ENCODE measurements around the gene SHOX. TPM values are rescaled to one million over a fixed set of nuclear protein-coding genes. Genes with fewer than 3 reads are reported as not detected.

Gene SHOX
- polyA plus RNA-seq, 3 donors, result not detected

DNA sequence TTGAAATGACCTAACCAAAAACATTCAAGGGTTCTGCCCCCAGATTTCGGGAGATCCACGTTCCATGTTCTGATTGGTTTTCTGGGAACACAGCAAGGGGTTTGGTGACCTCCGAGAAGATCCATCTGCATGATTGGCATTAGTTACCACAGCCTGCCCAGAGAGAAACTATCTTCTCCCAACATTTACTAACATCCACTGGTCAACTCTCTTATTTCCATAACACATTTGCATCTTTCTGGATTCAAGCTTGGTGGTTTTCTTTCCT, 15.6 kb downstream of the SHOX start:
- H3K9me3 ChIP-seq (replicated peaks in 1 of 2; ENCODE audit: control insufficient read depth in 1 of 2, insufficient read depth in 1 of 2, low read length in 2 of 2), result no peaks in the 10 kb centered on the region
- no peak overlapping the region for H3K9ac ChIP-seq (ENCODE audit: insufficient read depth, low read length, poor library complexity, severe bottlenecking)
- no peak overlapping the region for H2AFZ ChIP-seq (ENCODE audit: insufficient read depth, low read depth, low read length, poor library complexity, severe bottlenecking)
- intact Hi-C loops (cut with micrococcal nuclease), result no loop called here
- no peak overlapping the region for H3K4me2 ChIP-seq (replicated peaks; ENCODE audit: extremely low read depth, low read length, poor library complexity, severe bottlenecking)
- H3K4me3 ChIP-seq (replicated peaks in 1 of 3; ENCODE audit: low read depth in 2 of 3, low read length in 3 of 3), result no peak overlapping the region
- peaks cover 28 to 61% (median 45%) of the 10 kb centered on the region in 3 donors for H3K27me3 Mint-ChIP-seq (ENCODE audit: low read depth in 3 of 3)
- H3K27ac ChIP-seq (ENCODE audit: low read depth in 1 of 2, low read length in 2 of 2), result no peak overlapping the region
- H3K4me3 Mint-ChIP-seq, result no peak overlapping the region
- H3K4me1 ChIP-seq (ENCODE audit: control insufficient read depth in 1 of 2, insufficient read depth in 2 of 2, low read length in 2 of 2), result no peaks in the 10 kb centered on the region
- H3K27me3 ChIP-seq (ENCODE audit: control insufficient read depth in 2 of 2, insufficient read depth in 2 of 2, low read length in 2 of 2), result peaks cover 3 to 22% of the 10 kb centered on the region in 2 donors
- no peaks in the 10 kb centered on the region for H3K79me2 ChIP-seq (ENCODE audit: insufficient read depth, low read length)
- H3K36me3 ChIP-seq (replicated peaks in 1 of 2; ENCODE audit: control insufficient read depth in 1 of 2, insufficient read depth in 2 of 2, low read length in 2 of 2), result no peaks in the 10 kb centered on the region
- H3K4me1 Mint-ChIP-seq, result no peaks in the 10 kb centered on the region
- H3K27ac Mint-ChIP-seq, result no peak overlapping the region
- DNase-seq, result no peak
- peaks cover 0 to 12% (median 0%) of the 10 kb centered on the region in 7 donors for H3K9me3 Mint-ChIP-seq
- TF ChIP-seq, protein P1, sequence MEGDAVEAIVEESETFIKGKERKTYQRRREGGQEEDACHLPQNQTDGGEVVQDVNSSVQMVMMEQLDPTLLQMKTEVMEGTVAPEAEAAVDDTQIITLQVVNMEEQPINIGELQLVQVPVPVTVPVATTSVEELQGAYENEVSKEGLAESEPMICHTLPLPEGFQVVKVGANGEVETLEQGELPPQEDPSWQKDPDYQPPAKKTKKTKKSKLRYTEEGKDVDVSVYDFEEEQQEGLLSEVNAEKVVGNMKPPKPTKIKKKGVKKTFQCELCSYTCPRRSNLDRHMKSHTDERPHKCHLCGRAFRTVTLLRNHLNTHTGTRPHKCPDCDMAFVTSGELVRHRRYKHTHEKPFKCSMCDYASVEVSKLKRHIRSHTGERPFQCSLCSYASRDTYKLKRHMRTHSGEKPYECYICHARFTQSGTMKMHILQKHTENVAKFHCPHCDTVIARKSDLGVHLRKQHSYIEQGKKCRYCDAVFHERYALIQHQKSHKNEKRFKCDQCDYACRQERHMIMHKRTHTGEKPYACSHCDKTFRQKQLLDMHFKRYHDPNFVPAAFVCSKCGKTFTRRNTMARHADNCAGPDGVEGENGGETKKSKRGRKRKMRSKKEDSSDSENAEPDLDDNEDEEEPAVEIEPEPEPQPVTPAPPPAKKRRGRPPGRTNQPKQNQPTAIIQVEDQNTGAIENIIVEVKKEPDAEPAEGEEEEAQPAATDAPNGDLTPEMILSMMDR (IDR thresholded peaks at IDR 0.05), result no peak
- H3K36me3 Mint-ChIP-seq, result no peaks in the 10 kb centered on the region
- 43% methylated on average over 2 of the region's 3 CpGs for WGBS (ENCODE audit: insufficient coverage)
- no peaks in the 10 kb centered on the region for H4K20me1 ChIP-seq (ENCODE audit: insufficient read depth, low read length)

DNA sequence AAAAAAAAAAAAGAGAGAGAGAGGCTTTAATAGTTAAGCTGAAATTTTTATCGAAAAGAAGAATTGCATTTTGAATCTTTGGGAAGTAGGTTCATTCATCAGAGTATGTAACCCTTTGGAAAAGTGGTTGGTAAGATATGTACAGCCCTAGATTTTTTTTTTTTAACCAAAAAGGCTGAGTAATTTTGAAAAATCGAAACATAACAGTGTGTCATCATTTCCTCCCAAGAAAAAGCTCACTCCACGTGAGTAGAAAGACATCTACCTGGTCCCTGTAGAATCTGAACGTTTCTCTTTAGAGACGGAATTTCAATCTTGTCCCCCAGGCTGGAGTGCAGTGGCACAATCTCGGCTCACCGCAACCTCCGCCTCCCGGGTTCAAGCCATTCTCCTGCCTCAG, 16.2 kb downstream of the SHOX start:
- Mint-ChIP-seq H3K4me1 (no peaks in the 10 kb centered on the region), H3K27me3 (ENCODE audit: low read depth in 3 of 3) (peaks cover 23 to 55% (median 39%) of the 10 kb centered on the region in 3 donors), H3K36me3 (no peaks in the 10 kb centered on the region), H3K27ac (no peak overlapping the region), H3K4me3 (no peak overlapping the region), H3K9me3 (peaks cover 0 to 8% (median 0%) of the 10 kb centered on the region in 7 donors)
- Histone ChIP-seq H3K9me3 (replicated peaks in 1 of 2; ENCODE audit: control insufficient read depth in 1 of 2, insufficient read depth in 1 of 2, low read length in 2 of 2) (no peaks in the 10 kb centered on the region), H3K4me1 (ENCODE audit: control insufficient read depth in 1 of 2, insufficient read depth in 2 of 2, low read length in 2 of 2) (no peaks in the 10 kb centered on the region), H3K9ac (ENCODE audit: insufficient read depth, low read length, poor library complexity, severe bottlenecking) (no peak overlapping the region), H3K27ac (ENCODE audit: low read depth in 1 of 2, low read length in 2 of 2) (no peak overlapping the region), H3K4me2 (replicated peaks; ENCODE audit: extremely low read depth, low read length, poor library complexity, severe bottlenecking) (no peak overlapping the region), H3K79me2 (ENCODE audit: insufficient read depth, low read length) (no peaks in the 10 kb centered on the region), H3K36me3 (replicated peaks in 1 of 2; ENCODE audit: control insufficient read depth in 1 of 2, insufficient read depth in 2 of 2, low read length in 2 of 2) (no peaks in the 10 kb centered on the region), H4K20me1 (ENCODE audit: insufficient read depth, low read length) (no peaks in the 10 kb centered on the region), H3K27me3 (ENCODE audit: control insufficient read depth in 2 of 2, insufficient read depth in 2 of 2, low read length in 2 of 2) (peaks cover 3 to 20% of the 10 kb centered on the region in 2 donors), H3K4me3 (replicated peaks in 1 of 3; ENCODE audit: low read depth in 2 of 3, low read length in 3 of 3) (no peak overlapping the region), H2AFZ (ENCODE audit: insufficient read depth, low read depth, low read length, poor library complexity, severe bottlenecking) (no peak overlapping the region)
- WGBS (ENCODE audit: insufficient coverage), result 40% methylated on average over 2 of the region's 9 CpGs
- intact Hi-C loops (cut with micrococcal nuclease), result no loop called here
- no peak for DNase-seq
- TF ChIP-seq, protein P1 (IDR thresholded peaks at IDR 0.05), result no peak

Data from CD14-positive monocyte (primary cell).